ENCODE data around the gene LDLRAP1.

LDLRAP1 gene

DNA sequence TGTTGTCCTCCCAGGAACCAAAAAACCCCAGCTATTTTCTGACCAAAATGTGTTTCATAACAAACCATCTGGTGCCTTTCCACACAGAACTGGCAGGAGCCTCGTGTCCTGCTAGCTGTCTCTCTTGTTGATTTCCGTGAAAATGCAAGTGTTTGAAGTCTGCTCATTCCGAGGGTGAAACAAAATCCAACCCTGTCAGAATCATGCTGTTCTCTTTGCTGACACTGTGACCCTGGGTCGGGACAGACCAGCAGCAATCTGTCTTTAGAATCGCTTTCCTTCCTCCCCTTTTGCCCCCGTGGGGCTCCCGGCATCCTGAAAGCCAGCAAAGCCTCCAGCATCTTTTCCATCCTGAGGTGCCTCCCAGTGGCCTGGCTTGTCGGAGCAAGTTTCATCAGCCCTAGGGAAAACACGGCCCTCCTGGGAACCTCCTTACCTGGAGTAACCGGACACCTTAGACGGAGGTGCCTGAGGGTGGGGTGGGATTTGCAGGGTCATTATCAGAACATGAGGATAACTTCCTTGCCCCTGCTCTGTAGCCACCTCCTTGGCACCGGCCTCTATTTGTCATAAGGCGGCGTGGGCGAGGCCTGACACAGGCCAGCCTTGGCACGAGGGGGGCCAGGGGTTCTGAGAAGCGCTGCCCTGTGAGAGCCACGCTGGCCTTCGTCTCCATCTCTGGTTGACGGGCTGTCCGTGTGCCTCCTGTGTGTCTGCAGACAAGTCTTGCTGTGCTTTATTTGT, 24.9 kb downstream of the LDLRAP1 start:
- TF ChIP-seq GATA3 (IDR thresholded peaks at IDR 0.05; ENCODE audit: low read depth, low read length): no peak
- TF ChIP-seq GATA2 (IDR thresholded peaks at IDR 0.05; ENCODE audit: low read depth, low read length): no peak

DNA sequence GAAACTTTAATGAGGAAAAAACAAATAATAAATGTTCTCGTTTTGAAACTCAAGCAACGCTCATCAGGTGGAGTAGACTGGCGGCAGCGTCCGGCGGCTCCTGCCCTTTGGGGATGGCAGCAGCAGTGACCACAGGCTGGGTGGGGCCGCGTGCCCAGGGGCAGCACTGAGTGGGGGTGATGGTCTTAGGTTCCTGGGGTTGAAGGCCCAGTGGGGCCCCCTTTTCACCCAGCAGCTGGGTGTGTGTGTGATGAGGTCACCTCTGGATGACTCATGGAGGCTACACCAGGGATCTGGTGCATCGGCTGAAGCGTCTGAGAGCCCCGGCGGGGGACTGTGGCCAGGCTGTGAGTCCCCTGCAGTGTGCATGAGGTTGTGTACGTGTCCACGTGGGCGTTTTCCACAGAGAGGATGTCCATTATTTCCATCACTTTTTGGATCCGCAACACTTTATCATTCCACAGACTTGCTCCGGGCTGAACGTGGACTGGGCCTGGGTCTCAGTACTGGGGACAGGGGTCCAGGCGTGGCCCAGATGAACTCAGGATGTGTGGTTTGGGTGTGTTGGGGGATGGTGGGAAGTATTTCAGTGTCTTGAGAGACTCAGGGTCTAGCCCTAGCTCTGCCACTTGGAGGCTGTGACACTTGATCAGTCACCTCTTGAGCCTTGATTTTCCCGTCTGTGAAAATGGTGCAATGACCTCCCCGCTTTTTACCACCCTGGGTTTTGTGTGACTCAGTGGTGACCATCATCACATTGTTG, 25.6 kb downstream of the LDLRAP1 start:
- TF ChIP-seq GATA2 (IDR thresholded peaks at IDR 0.05; ENCODE audit: low read depth, low read length) (no peak), GATA3 (IDR thresholded peaks at IDR 0.05; ENCODE audit: low read depth, low read length) (no peak)

DNA sequence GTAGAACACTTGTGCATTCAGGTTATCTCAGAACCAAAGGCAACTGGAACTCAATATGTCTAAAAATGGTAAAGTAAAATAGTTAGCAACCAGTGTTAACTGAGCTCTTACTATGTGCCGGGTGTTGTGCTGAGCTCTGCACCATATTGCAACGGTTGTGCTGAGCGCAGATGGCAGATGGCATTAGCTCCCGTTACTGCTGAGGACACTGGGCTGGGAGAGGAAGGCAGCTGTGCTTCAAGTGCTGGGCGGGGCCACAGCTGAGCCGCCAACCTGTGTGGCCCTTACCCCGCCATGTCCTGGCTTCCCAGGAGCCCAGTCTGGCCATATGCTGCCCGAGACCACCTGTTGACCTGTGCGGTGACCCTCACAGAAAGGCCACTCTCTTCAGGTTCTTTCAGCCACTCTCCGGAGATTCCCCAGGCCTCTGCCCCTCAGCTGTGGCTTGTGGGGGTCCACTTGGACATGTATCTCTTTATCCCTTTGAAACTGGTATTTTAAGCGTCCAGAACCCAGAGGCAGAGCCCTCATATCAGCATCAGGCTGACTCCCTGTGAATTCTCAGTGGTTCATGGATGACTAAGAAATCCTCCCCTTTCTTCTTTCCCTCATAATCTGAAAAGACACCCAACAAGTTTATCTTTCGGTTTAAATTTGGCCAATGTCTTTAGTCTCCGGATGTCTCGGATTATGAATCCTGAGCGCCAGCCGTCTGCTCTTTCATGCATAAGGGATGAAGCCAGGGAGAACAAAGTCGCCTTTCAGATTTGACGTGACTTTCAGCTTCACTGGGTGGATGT, 26.4 kb downstream of the LDLRAP1 start:
- TF ChIP-seq GATA3 (IDR thresholded peaks at IDR 0.05; ENCODE audit: low read depth, low read length) (no peak), GATA2 (IDR thresholded peaks at IDR 0.05; ENCODE audit: low read depth, low read length) (no peak)

DNA sequence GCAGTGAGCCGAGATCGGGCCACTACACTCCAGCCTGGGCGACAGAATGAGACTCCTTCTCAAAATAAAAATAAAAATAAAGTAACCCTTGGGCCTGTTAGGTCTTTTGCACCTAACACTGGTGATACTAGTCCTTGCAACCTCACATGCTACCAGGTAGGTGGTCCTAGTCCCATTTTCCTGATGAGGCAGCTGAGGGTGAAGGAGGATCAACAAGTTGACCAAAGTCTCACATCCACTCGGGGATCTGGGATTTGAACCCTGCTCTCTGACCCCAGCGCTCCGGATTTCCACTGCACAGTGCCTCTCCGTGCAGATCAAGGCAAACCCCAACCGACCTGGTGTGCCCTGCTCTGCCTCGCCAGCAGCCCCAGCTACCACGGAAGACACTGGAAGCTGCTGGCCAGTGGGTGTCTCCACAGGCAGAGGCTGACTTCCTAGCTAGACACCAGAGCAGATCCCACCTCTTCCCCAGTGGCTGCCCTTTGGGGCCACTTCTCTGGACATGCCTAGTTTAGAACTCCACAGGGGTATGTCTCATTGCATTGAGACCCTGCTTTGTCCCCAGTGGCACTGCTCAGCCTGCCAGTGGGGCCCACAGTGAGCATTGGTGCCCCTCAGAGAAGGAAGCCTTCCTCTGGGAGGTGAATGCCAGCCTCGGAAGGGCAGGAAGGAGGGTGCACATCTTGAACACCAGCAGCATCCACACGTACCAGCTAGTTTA, 27.6 kb downstream of the LDLRAP1 start:
- no peak for TF ChIP-seq GATA3 (IDR thresholded peaks at IDR 0.05; ENCODE audit: low read depth, low read length)
- TF ChIP-seq GATA2 (IDR thresholded peaks at IDR 0.05; ENCODE audit: low read depth, low read length): no peak

DNA sequence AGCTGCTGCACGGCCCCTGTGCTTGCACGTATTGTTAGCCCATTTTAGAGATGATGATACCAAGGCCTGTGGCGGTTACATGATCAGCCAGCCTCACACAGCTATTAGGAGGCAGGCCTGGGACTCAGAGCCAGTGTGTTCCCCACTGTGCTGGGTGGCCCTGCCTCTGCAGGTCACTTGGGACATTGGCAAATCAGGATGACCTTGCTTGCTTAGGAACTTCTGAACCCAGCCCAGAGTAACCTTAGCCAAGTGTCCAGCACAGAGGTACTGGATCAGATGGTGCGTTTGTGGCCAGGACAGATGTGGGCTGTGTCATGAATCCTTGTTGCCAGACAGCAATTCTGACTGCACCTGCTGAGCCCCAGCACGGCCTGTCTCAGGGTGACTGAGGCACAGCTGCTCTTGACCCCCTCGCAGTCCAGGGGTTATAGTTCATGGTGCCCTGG, 28.1 kb downstream of the LDLRAP1 start:
- TF ChIP-seq GATA2 (IDR thresholded peaks at IDR 0.05; ENCODE audit: low read depth, low read length): no peak
- TF ChIP-seq GATA3 (IDR thresholded peaks at IDR 0.05; ENCODE audit: low read depth, low read length): no peak

DNA sequence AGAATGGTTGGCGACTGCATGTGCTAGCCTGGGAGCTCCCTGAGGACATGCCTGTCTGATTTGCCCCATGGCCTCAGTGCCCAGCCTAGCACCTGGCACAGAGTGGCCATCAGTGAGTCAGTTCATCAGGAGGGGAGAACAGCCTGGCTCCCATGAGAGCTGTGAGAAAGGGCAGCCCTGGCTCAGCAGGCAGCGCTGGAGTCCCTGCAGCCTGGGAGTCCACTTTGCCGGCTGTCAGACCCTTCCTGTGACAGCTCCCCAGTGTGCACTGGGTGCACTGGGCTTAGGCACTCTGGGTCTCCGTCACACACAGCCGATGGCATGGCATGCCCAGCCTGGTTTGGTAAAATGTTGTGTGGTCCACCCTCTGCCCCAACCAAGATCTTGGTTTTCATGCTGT, 28.7 kb downstream of the LDLRAP1 start:
- TF ChIP-seq GATA2 (IDR thresholded peaks at IDR 0.05; ENCODE audit: low read depth, low read length) (no peak), GATA3 (IDR thresholded peaks at IDR 0.05; ENCODE audit: low read depth, low read length) (no peak)

DNA sequence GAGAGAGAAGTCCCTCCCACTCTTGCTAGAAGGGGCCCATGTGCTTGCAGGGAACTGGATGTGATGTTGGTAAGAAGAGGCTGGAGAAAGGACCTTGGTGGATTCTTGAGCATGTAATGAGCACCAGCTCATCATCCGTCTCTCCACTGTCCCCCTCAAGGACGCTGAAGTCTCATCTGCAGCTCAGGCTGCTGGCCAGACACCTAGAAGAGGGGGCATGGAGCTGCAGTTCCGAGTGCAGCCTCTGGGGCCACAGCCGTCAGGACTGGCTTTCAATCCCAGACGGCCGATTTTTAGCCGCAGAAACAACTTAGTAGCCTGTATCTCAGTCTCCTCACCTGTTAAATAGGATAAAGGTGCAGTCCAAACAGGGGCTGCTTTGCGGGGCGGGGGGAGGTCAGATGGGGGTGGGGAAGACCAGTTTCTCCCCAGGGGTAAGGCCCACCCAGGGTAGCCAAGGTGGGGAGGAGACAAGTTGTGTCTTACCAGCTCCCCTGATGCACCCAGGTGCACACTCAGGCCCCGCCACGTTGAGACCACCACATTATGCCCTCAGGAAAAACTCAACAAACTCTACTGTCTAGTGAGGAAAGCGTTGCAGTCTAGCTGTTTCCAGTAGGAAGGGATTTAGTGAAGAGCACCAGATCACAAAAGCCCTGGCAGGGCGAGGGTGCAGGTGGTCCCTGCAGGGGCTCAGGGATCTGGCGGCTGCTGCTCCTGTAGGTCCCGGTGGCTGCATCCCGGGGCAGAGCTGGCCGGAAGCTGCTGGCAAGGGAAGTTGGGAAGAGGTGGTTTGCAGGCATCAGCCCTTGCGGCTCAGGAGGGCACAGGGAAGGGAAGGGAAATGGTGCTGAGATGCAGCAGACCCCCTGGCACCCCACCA, 29.5 kb downstream of the LDLRAP1 start:
- TF ChIP-seq GATA3 (IDR thresholded peaks at IDR 0.05; ENCODE audit: low read depth, low read length) (no peak), GATA2 (IDR thresholded peaks at IDR 0.05; ENCODE audit: low read depth, low read length) (no peak)

DNA sequence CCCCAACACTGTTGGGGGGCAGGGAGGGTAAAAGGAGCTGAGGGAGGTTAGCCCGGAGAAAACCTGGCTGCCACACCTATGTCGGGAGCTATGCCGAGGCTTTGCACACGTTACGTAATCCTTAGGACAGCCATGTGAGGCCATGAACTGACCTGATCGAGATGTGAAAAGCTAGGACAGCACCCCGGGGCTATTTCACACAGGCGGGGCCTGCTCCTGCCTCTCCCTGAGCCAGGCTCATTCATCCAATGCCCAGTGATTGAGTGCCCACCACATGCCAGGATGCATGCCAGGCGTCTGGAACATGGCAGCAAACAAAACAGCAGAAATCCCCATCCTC, 30.2 kb downstream of the LDLRAP1 start:
- TF ChIP-seq GATA2 (IDR thresholded peaks at IDR 0.05; ENCODE audit: low read depth, low read length) (no peak), GATA3 (IDR thresholded peaks at IDR 0.05; ENCODE audit: low read depth, low read length) (no peak)

DNA sequence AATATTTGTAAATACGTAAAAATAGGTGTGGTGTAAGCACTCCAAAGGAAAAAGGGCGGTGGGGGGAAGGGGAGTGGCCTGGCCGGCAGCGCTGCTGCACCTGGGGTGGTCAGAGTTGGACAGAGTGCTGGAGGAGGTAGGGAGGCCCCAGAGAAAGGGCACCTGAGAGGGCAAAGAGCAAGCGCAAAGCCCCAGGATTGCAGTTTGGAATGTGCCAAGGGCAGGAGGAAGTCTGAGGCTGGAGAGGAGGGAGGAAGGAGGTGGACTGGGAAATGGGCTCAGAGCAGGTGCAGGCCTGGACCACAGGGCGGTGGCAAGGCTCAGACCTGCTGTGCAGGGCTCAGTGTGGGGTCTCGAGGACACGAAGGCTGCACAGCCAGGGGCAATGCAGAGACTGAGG, 30.6 kb downstream of the LDLRAP1 start:
- TF ChIP-seq GATA3 (IDR thresholded peaks at IDR 0.05; ENCODE audit: low read depth, low read length) (no peak), GATA2 (IDR thresholded peaks at IDR 0.05; ENCODE audit: low read depth, low read length) (no peak)

DNA sequence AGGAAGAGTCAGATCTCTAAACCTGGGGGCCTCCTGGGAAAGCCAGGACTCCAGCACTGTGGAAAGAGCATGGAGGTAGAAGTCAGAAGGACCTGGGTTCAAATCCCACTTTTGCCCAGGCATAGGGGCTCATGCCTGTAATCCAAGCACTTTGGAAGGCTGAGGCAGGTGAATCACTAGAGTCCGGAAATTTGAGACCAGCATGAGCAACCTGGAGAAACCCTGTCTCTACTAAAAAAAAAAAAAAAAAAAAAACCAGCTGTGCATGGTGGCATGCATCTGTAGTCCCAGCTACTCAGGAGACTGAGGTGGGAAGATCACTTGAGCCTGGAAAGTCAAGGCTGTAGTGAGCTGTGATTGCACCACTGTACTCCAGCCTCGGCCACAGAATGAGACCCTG, 31.8 kb downstream of the LDLRAP1 start:
- no peak for TF ChIP-seq GATA3 (IDR thresholded peaks at IDR 0.05; ENCODE audit: low read depth, low read length)
- TF ChIP-seq GATA2 (IDR thresholded peaks at IDR 0.05; ENCODE audit: low read depth, low read length): no peak

DNA sequence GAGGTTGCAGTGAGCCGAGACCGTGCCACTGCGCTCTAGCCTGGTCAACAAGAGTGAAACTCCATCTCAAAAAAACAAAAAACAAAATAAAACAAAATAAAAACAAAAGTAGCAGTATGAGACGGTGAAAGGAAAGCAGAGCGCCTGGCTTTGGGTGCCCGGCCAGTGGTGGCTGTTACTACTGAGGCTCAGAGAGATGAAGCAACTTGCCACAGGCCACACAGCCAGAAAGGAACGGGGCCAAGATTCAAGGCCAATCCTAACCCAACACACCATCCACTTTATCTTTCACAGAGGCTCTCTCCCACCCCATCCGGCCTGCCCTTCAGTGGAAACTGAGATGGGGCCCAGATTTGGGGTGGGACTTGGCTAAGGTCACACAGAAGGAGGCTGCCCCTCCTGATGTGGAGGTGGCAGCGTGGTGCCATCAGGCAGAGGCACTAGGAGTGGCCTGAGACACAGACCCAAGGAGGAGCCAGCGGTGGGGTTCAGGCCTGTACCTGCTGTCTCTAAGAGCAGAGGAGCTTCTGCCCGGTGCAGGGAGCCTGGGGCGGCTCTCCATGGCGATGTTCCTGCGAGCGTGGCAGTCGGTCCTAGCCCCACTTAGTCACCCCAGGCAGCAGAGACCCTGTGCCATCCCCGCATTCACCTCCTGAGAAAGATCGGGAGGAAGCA, 33.2 kb downstream of the LDLRAP1 start:
- no peak for TF ChIP-seq GATA3 (IDR thresholded peaks at IDR 0.05; ENCODE audit: low read depth, low read length)
- no peak for TF ChIP-seq GATA2 (IDR thresholded peaks at IDR 0.05; ENCODE audit: low read depth, low read length)

DNA sequence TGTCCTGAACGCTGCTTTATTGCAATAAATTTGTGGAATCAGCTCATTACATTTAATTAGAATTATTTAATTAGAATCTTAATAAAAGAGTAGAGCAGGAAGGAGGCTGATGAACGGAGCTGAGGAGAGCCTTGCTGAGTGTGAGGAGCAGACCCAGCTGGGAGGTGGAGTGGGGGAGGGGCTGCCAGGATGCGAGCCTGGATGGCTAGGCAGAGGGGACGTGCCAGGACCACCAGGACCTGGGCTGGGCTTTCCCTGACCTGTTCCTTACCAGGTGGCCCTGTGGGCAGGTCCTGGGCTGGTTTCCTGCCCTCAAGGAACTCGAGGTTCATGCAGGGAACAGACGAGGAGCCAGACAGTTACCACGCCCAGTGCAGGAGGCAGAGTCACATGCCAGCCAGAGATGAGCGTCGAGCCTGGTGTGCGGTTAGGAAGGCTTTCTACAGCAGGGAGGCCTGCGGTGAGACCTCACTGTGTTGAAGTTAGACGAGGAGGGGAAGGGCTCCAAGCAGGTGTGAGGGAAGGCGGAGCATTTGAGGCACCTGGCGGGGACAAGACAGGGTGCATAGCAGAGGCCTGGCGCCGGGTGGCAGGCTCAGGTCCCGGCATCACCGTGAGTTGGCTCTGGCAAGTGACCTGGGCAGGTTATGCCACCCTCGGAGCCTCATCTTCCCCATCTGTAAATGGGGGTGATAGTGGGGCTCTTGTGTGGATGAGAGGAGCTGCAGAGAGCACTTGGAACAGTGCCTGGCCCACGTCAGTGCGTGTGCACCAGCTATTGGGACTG, 33.9 kb downstream of the LDLRAP1 start:
- TF ChIP-seq GATA2 (IDR thresholded peaks at IDR 0.05; ENCODE audit: low read depth, low read length): no peak
- TF ChIP-seq GATA3 (IDR thresholded peaks at IDR 0.05; ENCODE audit: low read depth, low read length): no peak
